Esophagus muscularis mucosa (tissue), 4 donors: ENCODE measurements around the gene DUSP9. TPM values are rescaled to one million over a fixed set of nuclear protein-coding genes. Genes with fewer than 3 reads are reported as not detected.

Experiments used
- DNase-seq: peaks from one replicate; pipeline ENCODE4 v3.0.0-alpha.2; 2017; ENCODE audit errors: extremely low spot score
- H3K27ac ChIP-seq, 4 donors: fragments of 200-600 bp; sonication (generic); replicated peaks in 1 of 4; 1 replicate in 3 of 4; 2 replicates in 1 of 4; pipeline ENCODE4 v1.5.1; 2016 to 2019; ENCODE audit warnings: mild to moderate bottlenecking in 1 of 4
- H3K27me3 ChIP-seq, 4 donors: fragments of 200-600 bp; sonication (generic); one replicate each; pipeline versions ENCODE4 v1.5.1 to v1.6.0; 2016 to 2019
- H3K36me3 ChIP-seq, 4 donors: fragments of 200-600 bp; sonication (generic); one replicate each; pipeline ENCODE4 v1.5.1; 2016 to 2019
- H3K4me1 ChIP-seq, 4 donors: fragments of 200-600 bp; sonication (generic); one replicate each; pipeline ENCODE4 v1.5.1; 2016 to 2019
- H3K4me3 ChIP-seq, 4 donors: fragments of 200-600 bp; sonication (generic); 1 replicate in 2 of 4; 2 replicates in 2 of 4; pipeline ENCODE4 v1.5.1; 2016 to 2019; ENCODE audit warnings: mild to moderate bottlenecking in 4 of 4, moderate library complexity in 1 of 4
- H3K9me3 ChIP-seq, 4 donors: fragments of 200-600 bp; sonication (generic); 1 replicate in 3 of 4; 2 replicates in 1 of 4; pipeline ENCODE4 v1.5.1; 2016 to 2019
- EP300 ChIP-seq: sonication (generic); formaldehyde crosslinking; IDR thresholded peaks from one replicate; pipeline ENCODE4 v1.6.1; 2017; ENCODE audit warnings: antibody characterized with exemption
- POLR2A ChIP-seq: fragments of 450-650 bp; IDR thresholded peaks from one replicate; pipeline ENCODE4 v1.6.1; 2017; ENCODE audit warnings: antibody characterized with exemption, moderate library complexity, mild to moderate bottlenecking, low read depth
- POLR2AphosphoS5 ChIP-seq, 2 donors: sonication (generic); formaldehyde crosslinking; IDR thresholded peaks; one replicate each; pipeline ENCODE4 v1.6.1; 2017; ENCODE audit warnings: antibody characterized with exemption in 2 of 2
- WGBS: methylation state at CpG from one replicate; pipeline ENCODE4 v1.1.5; 2018; 5-methylcytosine and 5-hydroxymethylcytosine counted together
- intact Hi-C: fragments of 100-400 bp; cut with DNase I; formaldehyde crosslinking; loops from one replicate; pipeline ENCODE4 v1.15.1; 2023
- total RNA-seq, 4 donors: library from RNA; depleted of rRNA; stranded (reverse); fragments of >200 nt; gene quantifications; one replicate each; pipeline versions ENCODE4 v1.1.0 to v1.2.1, GENCODE V29; 2016
- TF ChIP-seq, protein P1 (sequence below), 3 experiments: fragments of 200-600 bp in 2 of 3; fragments of 450-650 bp in 1 of 3; sonication (generic) in 2 of 3; IDR thresholded peaks; one replicate each; pipeline ENCODE4 v1.5.1; 2017 to 2019; ENCODE audit warnings: antibody characterized with exemption in 3 of 3, mild to moderate bottlenecking in 2 of 3, moderate library complexity in 1 of 3

The DUSP9 gene
- total RNA-seq, 4 donors from 2014 or later = not detected

DNA sequence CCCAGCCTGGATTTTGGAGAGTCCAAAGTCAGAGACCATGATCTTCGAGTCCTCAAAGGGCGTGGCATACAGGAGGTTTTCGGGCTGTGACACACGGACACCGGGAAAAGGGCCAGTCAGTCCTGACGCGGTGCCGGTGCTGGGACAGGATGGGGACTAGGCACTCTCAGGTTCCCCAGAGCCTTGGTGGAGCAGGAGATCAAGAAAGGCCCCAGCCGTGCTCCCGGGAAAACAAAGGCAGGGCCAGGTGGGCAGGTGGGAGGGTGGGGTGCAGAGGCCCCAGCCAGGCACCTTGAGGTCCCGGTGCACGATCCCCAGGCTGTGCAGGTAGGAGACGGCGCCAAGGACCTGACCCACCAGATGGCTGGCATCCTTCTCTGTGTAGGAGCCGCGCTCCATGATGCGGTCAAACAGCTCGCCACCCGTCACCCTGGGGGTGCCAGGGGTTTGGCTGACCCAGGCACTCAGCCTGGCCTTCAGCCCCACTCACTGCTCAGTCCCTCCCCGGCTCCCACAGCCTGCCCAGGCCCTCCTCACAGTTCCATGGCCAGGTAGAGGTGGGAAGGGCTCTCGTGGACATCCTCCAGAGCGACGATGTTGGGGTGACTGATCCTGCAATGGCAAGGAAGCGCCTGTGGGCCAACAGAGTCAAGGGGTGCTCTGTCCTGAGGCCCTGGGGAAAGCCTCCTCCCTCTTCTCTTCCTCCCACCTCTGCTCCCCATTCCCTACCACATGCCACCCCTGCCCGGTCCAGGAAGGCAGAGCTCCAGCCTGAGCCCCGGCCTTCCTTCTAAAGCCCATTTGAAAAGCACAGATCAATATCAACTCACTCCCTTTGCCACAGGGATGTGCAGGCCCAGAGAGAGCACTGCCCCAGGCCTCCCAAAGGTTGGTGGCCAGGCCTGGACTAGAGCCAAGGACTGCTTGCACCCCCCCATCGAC lies 24.9 kb downstream of the DUSP9 start:
- WGBS = 87% methylated on average over 22 of the region's 27 CpGs
- Histone ChIP-seq H3K27ac (peak overlapping the region; percentile 45 to 72 (median 70)), H3K4me3 (peak overlapping the region in 1 of 4 donors; percentile 50), H3K27me3 (peaks cover 0 to 14% (median 2%) of the 10 kb centered on the region in 4 donors), H3K9me3 (no peaks in the 10 kb centered on the region), H3K36me3 (no peaks in the 10 kb centered on the region), H3K4me1 (peaks cover 0 to 29% (median 7%) of the 10 kb centered on the region in 4 donors)
- intact Hi-C loops = no loop called here
- DNase-seq = no peak
- TF ChIP-seq EP300 (no peak), POLR2AphosphoS5 (IDR thresholded peaks at IDR 0.05) (no peak), POLR2A (no peak)
- TF ChIP-seq, protein P1, sequence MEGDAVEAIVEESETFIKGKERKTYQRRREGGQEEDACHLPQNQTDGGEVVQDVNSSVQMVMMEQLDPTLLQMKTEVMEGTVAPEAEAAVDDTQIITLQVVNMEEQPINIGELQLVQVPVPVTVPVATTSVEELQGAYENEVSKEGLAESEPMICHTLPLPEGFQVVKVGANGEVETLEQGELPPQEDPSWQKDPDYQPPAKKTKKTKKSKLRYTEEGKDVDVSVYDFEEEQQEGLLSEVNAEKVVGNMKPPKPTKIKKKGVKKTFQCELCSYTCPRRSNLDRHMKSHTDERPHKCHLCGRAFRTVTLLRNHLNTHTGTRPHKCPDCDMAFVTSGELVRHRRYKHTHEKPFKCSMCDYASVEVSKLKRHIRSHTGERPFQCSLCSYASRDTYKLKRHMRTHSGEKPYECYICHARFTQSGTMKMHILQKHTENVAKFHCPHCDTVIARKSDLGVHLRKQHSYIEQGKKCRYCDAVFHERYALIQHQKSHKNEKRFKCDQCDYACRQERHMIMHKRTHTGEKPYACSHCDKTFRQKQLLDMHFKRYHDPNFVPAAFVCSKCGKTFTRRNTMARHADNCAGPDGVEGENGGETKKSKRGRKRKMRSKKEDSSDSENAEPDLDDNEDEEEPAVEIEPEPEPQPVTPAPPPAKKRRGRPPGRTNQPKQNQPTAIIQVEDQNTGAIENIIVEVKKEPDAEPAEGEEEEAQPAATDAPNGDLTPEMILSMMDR (IDR thresholded peaks at IDR 0.05) = no peak

DNA sequence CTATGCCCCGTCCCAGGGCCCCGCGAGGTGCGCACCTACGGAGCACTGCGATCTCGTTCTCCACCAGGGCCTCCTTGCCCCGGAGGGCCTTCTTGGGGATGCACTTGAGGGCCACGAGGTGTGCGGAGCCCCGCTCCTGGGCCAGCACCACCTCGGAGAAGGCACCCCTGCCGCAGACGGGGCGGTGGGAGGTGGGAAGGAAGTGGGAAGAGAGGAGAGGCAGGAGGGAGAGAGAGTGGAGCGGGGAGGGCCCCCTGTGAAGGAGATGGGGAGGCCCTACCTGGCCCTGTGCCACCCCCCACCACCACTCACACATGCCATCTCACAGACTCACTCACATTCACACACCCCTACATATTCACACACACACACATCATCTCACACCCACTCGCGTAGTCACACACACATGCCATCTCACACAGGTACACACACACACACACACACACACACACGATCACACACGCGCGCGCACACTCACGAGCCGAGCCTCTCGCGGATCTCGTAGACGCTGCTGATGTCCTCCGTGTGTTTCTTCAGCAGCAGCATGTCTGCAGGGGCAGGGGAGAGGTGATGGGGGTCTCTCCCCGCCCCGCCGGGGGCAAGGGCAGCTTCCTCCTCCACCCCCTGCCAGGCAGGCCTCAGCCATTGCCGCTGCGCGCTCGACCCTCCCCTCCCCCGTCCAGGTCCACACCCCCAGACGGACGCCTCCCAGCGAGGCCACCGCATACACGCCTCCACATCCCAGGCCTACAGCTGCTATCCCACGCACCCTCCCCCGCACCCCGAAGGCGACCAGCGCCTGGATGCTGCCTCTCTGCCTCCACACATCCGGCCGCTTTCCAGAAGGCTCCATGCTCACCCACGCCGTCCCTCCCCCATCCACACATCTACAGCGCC lies 25.8 kb downstream of the DUSP9 start:
- TF ChIP-seq EP300 = no peak
- no peak for TF ChIP-seq POLR2A
- TF ChIP-seq POLR2AphosphoS5 (IDR thresholded peaks at IDR 0.05) = no peak
- Histone ChIP-seq H3K27me3 (peaks cover 0 to 14% (median 2%) of the 10 kb centered on the region in 4 donors), H3K4me1 (peaks cover 0 to 29% (median 7%) of the 10 kb centered on the region in 4 donors), H3K4me3 (peak overlapping the region; percentile 40 to 52 (median 45)), H3K9me3 (no peaks in the 10 kb centered on the region), H3K27ac (peak overlapping the region; percentile 45 to 72 (median 70)), H3K36me3 (no peaks in the 10 kb centered on the region)
- WGBS = 73% methylated on average over 30 of the region's 53 CpGs
- DNase-seq = no peak
- intact Hi-C loops = no loop called here

DNA sequence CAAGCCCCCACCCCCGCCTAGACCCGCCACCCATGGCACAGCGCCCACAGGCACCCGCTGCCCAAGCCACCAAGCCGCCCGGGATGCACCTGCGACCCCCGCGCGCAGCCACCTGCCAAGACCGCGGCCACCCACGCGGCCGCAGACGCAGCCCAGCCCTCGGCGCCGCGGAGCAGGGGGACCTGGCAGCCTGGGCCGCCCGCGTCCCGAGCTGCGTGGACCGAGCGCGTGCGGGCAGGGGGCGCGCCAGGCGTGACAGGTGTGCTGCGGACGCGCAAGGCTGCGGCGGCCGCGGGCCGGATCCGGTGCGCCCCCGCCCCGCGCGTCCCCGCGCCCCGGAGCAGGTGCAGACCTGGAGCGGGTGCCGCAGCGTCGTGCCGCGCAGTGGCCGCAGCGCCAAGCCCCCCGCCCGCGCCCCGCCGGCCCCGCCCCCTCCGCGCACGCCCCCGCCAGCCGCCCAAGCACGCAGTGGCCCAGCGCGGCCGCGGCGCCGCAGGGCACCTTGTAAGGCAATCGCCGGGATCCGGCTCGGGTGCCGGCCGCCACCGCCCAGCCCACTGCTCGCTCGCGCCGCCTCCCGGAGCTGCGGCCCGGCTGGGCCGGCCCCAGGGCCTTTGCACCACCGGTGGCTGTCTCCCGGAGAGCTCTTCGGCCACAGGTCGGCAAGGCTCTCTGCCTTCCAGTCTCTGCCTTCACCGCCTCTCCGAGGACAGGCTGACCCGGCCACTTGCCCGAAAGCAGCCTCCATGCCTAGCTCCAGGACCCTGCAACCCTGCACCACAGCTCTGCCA lies 26.6 kb downstream of the DUSP9 start, which contains the start of gene PNCK:
Gene PNCK (minus strand): TSS at position 386 of the 791 bp plus-strand sequence. CDS start 737 bp downstream, outside the sequence.
- H3K4me3 ChIP-seq = peak within 1 kb of the TSS; percentile 40 to 52 (median 45)
- peaks cover 0 to 22% (median 4%) of the 10 kb centered on the region in 4 donors for H3K4me1 ChIP-seq
- 47% methylated on average over 16 of the region's 98 CpGs for WGBS
- H3K36me3 ChIP-seq = no peaks in the 10 kb centered on the region
- H3K27ac ChIP-seq = peak within 1 kb of the TSS; percentile 45 to 72 (median 70)
- TF ChIP-seq, protein P1 (IDR thresholded peaks at IDR 0.05) = no peak
- no peak for TF ChIP-seq POLR2AphosphoS5 (IDR thresholded peaks at IDR 0.05)
- no peak for TF ChIP-seq EP300
- TF ChIP-seq POLR2A = no peak
- H3K9me3 ChIP-seq = no peaks in the 10 kb centered on the region
- no peak for DNase-seq
- intact Hi-C loops = no loop called here
- H3K27me3 ChIP-seq = peaks cover 0 to 14% (median 2%) of the 10 kb centered on the region in 4 donors

DNA sequence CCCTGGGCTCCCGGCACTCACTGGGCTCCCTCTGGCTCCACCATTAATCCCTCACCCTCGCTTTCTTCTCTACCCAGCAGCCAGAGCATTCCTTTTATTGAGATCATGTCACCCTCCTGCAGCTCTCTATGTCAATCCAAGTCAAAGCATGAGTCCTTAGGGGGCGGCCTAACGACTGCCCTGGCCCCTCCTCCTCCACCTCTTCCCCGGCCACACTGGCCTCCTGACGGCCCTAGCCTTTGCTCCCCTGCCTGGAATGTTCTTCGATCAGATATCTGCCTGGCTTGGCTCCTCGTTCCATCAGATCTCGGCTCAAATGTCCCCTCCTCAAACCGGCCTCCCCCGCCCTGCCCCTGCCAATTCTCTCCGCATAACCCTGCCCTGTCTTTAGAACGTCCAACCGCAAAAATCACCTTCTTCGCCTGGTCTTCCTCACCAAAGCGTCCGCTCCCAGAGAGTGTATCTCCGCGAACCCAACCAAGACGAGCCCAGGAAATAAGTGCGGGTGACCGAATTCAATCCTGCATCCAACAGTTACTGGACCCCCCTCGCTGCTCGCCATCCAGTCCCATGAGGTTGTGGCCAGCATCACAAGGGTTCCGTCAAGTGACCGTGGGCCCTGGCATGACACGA lies 27.3 kb downstream of the DUSP9 start:
- Histone ChIP-seq H3K27ac (no peak overlapping the region), H3K36me3 (no peaks in the 10 kb centered on the region), H3K4me1 (peaks cover 0 to 14% (median 3%) of the 10 kb centered on the region in 4 donors), H3K27me3 (peaks cover 0 to 14% (median 2%) of the 10 kb centered on the region in 4 donors), H3K9me3 (no peaks in the 10 kb centered on the region), H3K4me3 (no peak overlapping the region)
- intact Hi-C loops = no loop called here
- no peak for DNase-seq
- TF ChIP-seq EP300 (no peak), POLR2AphosphoS5 (IDR thresholded peaks at IDR 0.05) (no peak), POLR2A (no peak)
- TF ChIP-seq, protein P1 (IDR thresholded peaks at IDR 0.05) = no peak
- WGBS = 79% methylated on average over 27 of the region's 27 CpGs
